Endodermal cell (in vitro differentiated cells): ENCODE measurements around the gene PLCD1. TPM values are rescaled to one million over a fixed set of nuclear protein-coding genes. Genes with fewer than 3 reads are reported as not detected.
"Not testable (repeated sequence)": the region's sequence is repeated elsewhere in the genome, so short reads cannot be mapped to it uniquely, and the experiment has no call there.

ENCODE experiments used
- DNase-seq: peaks from one replicate; pipeline ENCODE4 v3.0.0-alpha.2; 2017
- H3K27ac ChIP-seq: 2 replicates; pipeline ENCODE4 v1.5.1; 2013; ENCODE audit warnings: mild to moderate bottlenecking, low read depth, low read length, moderate library complexity
- H3K27me3 ChIP-seq: 2 replicates; pipeline ENCODE4 v1.6.1; 2013; ENCODE audit warnings: mild to moderate bottlenecking, low read length, moderate library complexity; ENCODE audit not compliant: insufficient read depth, control insufficient read depth, poor library complexity, severe bottlenecking
- H3K36me3 ChIP-seq: 2 replicates; pipeline ENCODE4 v1.7.0; 2013; ENCODE audit warnings: mild to moderate bottlenecking, low read length, moderate library complexity; ENCODE audit not compliant: control insufficient read depth, insufficient read depth
- H3K4me1 ChIP-seq: one replicate; pipeline ENCODE4 v1.7.0; 2013; ENCODE audit warnings: low read length; ENCODE audit not compliant: control insufficient read depth, insufficient read depth
- H3K4me3 ChIP-seq: 2 replicates; pipeline ENCODE4 v1.5.1; 2013; ENCODE audit warnings: mild to moderate bottlenecking, low read length, moderate library complexity
- H3K9ac ChIP-seq: 2 replicates; pipeline ENCODE4 v1.6.1; 2013; ENCODE audit warnings: mild to moderate bottlenecking, low read length, moderate library complexity; ENCODE audit not compliant: poor library complexity, severe bottlenecking; ENCODE audit errors: extremely low read depth
- H3K9me3 ChIP-seq: 2 replicates; pipeline ENCODE4 v1.6.1; 2013; ENCODE audit warnings: mild to moderate bottlenecking, low read length, moderate library complexity; ENCODE audit not compliant: control insufficient read depth
- H3K27ac Mint-ChIP-seq: 2 replicates; pipeline ENCODE4 v1.8.0; 2020; ENCODE audit warnings: mixed read lengths
- H3K27me3 Mint-ChIP-seq: 2 replicates; pipeline ENCODE4 v1.8.0; 2021; ENCODE audit warnings: mild to moderate bottlenecking, mixed read lengths; ENCODE audit not compliant: insufficient read depth
- H3K36me3 Mint-ChIP-seq: 2 replicates; pipeline ENCODE4 v1.8.0; 2020; ENCODE audit warnings: low read depth, mixed read lengths
- H3K4me1 Mint-ChIP-seq: 2 replicates; pipeline ENCODE4 v1.8.0; 2020; ENCODE audit warnings: mixed read lengths
- H3K4me3 Mint-ChIP-seq: 2 replicates; pipeline ENCODE4 v1.8.0; 2020; ENCODE audit warnings: mild to moderate bottlenecking, moderate library complexity, mixed read lengths
- H3K9me3 Mint-ChIP-seq: 2 replicates; pipeline ENCODE4 v1.8.0; 2020; ENCODE audit warnings: mild to moderate bottlenecking, mixed read lengths
- CTCF ChIP-seq: fragments of 200-600 bp; sonication (generic); conservative IDR thresholded peaks from 2 replicates; pipeline ENCODE4 v1.5.0; 2021; ENCODE audit warnings: antibody characterized with exemption, mild to moderate bottlenecking
- WGBS, 2 experiments: methylation state at CpG; one replicate each; pipeline versions ENCODE4 v1.1.5 to v1.1.7; 2013; ENCODE audit warnings: missing lambda C conversion rate in 2 of 2, mixed read lengths in 1 of 2; ENCODE audit not compliant: insufficient coverage in 1 of 2, insufficient read length in 1 of 2; 5-methylcytosine and 5-hydroxymethylcytosine counted together
- total RNA-seq, 2 donors: library from RNA; stranded (reverse); fragmentation: NEBNext Ultra II Directional in 1 of 2; extraction: Animal tissue kit (Norgen Biotek cat#: 25700) in 1 of 2; gene quantifications; 2 replicates in 1 of 2; 3 replicates in 1 of 2; pipeline ENCODE4 v1.2.1, GENCODE V29; 2021

Gene PLCD1
- total RNA-seq, 2 donors from 2014 or later = 54.3 to 66.6 TPM

- Histone ChIP-seq H3K4me1 (peaks cover 2% of the 10 kb centered on the region), H3K9me3 (no peaks in the 10 kb centered on the region), H3K4me3 (no peak overlapping the region), H3K27ac (no peak overlapping the region), H3K27me3 (no peaks in the 10 kb centered on the region), H3K9ac (no peak overlapping the region), H3K36me3 (peaks cover 10% of the 10 kb centered on the region)
- Mint-ChIP-seq H3K4me3 (no peak overlapping the region), H3K27ac (no peak overlapping the region), H3K9me3 (no peaks in the 10 kb centered on the region), H3K4me1 (peaks cover 9% of the 10 kb centered on the region), H3K36me3 (peaks cover 18% of the 10 kb centered on the region), H3K27me3 (no peaks in the 10 kb centered on the region)
- 90 to 96% methylated on average over 3 to 7 of the region's 8 CpGs for WGBS, 2 experiments
- peak; percentile 4 for DNase-seq
- no peak for TF ChIP-seq CTCF
Measured at GRCh38 chr3:37979541-37980461, 49.6 kb downstream of the PLCD1 start.

- Mint-ChIP-seq H3K27ac (peak overlapping the region; percentile 71), H3K36me3 (peaks cover 16% of the 10 kb centered on the region), H3K27me3 (no peaks in the 10 kb centered on the region), H3K9me3 (no peaks in the 10 kb centered on the region), H3K4me3 (no peak overlapping the region), H3K4me1 (peaks cover 17% of the 10 kb centered on the region)
- 83 to 93% methylated on average over 5 to 9 of the region's 9 CpGs for WGBS, 2 experiments
- Histone ChIP-seq H3K4me3 (no peak overlapping the region), H3K27me3 (no peaks in the 10 kb centered on the region), H3K36me3 (peaks cover 6% of the 10 kb centered on the region), H3K9ac (no peak overlapping the region), H3K9me3 (no peaks in the 10 kb centered on the region), H3K27ac (no peak overlapping the region), H3K4me1 (peaks cover 3% of the 10 kb centered on the region)
- peak; percentile 94 for TF ChIP-seq CTCF
- peak; percentile 93 for DNase-seq
Measured at GRCh38 chr3:37974121-37975083, 55.0 kb downstream of the PLCD1 start.

GRCh38 chr3:37973246-37974054 lies 56.0 kb downstream of the PLCD1 start:
- H3K27me3 Mint-ChIP-seq = no peaks in the 10 kb centered on the region
- no peak overlapping the region for H3K27ac ChIP-seq
- peak; percentile 41 for DNase-seq
- peaks cover 3% of the 10 kb centered on the region for H3K4me1 ChIP-seq
- H3K9ac ChIP-seq = no peak overlapping the region
- H3K27me3 ChIP-seq = no peaks in the 10 kb centered on the region
- no peaks in the 10 kb centered on the region for H3K9me3 ChIP-seq
- H3K4me3 Mint-ChIP-seq = no peak overlapping the region
- TF ChIP-seq CTCF = no peak
- peaks cover 17% of the 10 kb centered on the region for H3K4me1 Mint-ChIP-seq
- H3K36me3 Mint-ChIP-seq = peaks cover 16% of the 10 kb centered on the region
- H3K27ac Mint-ChIP-seq = peak overlapping the region; percentile 71
- no peaks in the 10 kb centered on the region for H3K9me3 Mint-ChIP-seq
- H3K36me3 ChIP-seq = peaks cover 6% of the 10 kb centered on the region
- WGBS, 2 experiments = 89 to 94% methylated on average over 8 to 12 of the region's 12 CpGs
- no peak overlapping the region for H3K4me3 ChIP-seq

- H3K27ac ChIP-seq, H3K4me3 ChIP-seq, H3K4me3 Mint-ChIP-seq, H3K4me1 ChIP-seq, H3K27ac Mint-ChIP-seq, H3K27me3 ChIP-seq, H3K27me3 Mint-ChIP-seq, H3K9me3 ChIP-seq, H3K9ac ChIP-seq, DNase-seq, H3K9me3 Mint-ChIP-seq, H3K36me3 ChIP-seq: not testable (repeated sequence)
- Mint-ChIP-seq H3K36me3 (peaks cover 13% of the 10 kb centered on the region), H3K4me1 (peaks cover 17% of the 10 kb centered on the region)
- 87 to 88% methylated on average over 7 to 8 of the region's 8 CpGs for WGBS, 2 experiments
Measured at GRCh38 chr3:37972056-37972455, 57.4 kb downstream of the PLCD1 start.
